HEK293 (cell line): ENCODE measurements around the gene FAM78B.

Experiments used
- CTCF ChIA-PET: fragments of 350-600 bp; formaldehyde crosslinking; extraction: SDS; loops from one replicate; lab custom pipeline; 2021; ENCODE audit warnings: antibody characterized with exemption; lab: Yijun Ruan, JAX
- POLR2A ChIA-PET: fragments of 300-600 bp; formaldehyde crosslinking; extraction: SDS; loops from one replicate; lab custom pipeline; 2020; ENCODE audit warnings: antibody characterized with exemption, inconsistent platforms; lab: Yijun Ruan, JAX
- H3K27ac ChIP-seq: fragments of 200-500 bp; sonication (Bioruptor generic); 2 replicates; pipeline ENCODE4 v1.5.1; 2014; ENCODE audit warnings: low read depth, low read length, control low read depth, inconsistent platforms; ENCODE audit errors: extremely low read depth
- H3K36me3 ChIP-seq, 2 experiments: fragments of 200-500 bp in 1 of 2; sonication (Bioruptor generic) in 1 of 2; 1 replicate in 1 of 2; 2 replicates in 1 of 2; pipeline ENCODE4 v1.5.1; 2014 to 2017; ENCODE audit warnings: inconsistent platforms in 2 of 2, low read length in 2 of 2; ENCODE audit not compliant: control insufficient read depth in 2 of 2, insufficient read depth in 1 of 2
- H3K4me1 ChIP-seq: fragments of 200-500 bp; sonication (Bioruptor generic); 2 replicates; pipeline ENCODE4 v1.5.1; 2014; ENCODE audit warnings: mild to moderate bottlenecking, low read length, inconsistent platforms; ENCODE audit not compliant: control insufficient read depth, insufficient read depth
- H3K4me3 ChIP-seq: 2 replicates; pipeline ENCODE4 v1.5.1; 2011; ENCODE audit warnings: low read depth, mild to moderate bottlenecking, control low read depth, low read length, moderate library complexity
- H3K9me3 ChIP-seq: fragments of 200-500 bp; sonication (Bioruptor generic); 2 replicates; pipeline ENCODE4 v1.5.1; 2014; ENCODE audit warnings: low read depth, low read length, inconsistent platforms; ENCODE audit not compliant: control insufficient read depth, insufficient read depth
- GLIS1 ChIP-seq: fragments of 450-650 bp; formaldehyde crosslinking; IDR thresholded peaks from 2 replicates; pipeline ENCODE4 v1.5.1; 2016; ENCODE audit warnings: missing biosample characterization, missing genetic modification characterization
- IKZF3 ChIP-seq: fragments of 450-650 bp; IDR thresholded peaks from 2 replicates; pipeline ENCODE4 v1.5.0; 2018; ENCODE audit warnings: missing biosample characterization, mild to moderate bottlenecking, missing genetic modification characterization, moderate library complexity
- KLF16 ChIP-seq: fragments of 450-650 bp; formaldehyde crosslinking; IDR thresholded peaks from 2 replicates; pipeline ENCODE4 v1.5.1; 2017; ENCODE audit warnings: missing biosample characterization, missing genetic modification characterization
- KLF8 ChIP-seq: fragments of 450-650 bp; formaldehyde crosslinking; IDR thresholded peaks from 2 replicates; pipeline ENCODE4 v1.5.1; 2016; ENCODE audit warnings: missing biosample characterization, missing genetic modification characterization
- OVOL3 ChIP-seq: fragments of 450-650 bp; formaldehyde crosslinking; IDR thresholded peaks from 2 replicates; pipeline ENCODE4 v1.5.1; 2016; ENCODE audit warnings: missing biosample characterization, missing genetic modification characterization
- SETDB1 ChIP-seq: IDR thresholded peaks from one replicate; pipeline ENCODE4 v1.6.1; 2017; ENCODE audit warnings: mild to moderate bottlenecking, low read length, moderate library complexity, mixed read lengths; ENCODE audit not compliant: insufficient read length
- SP2 ChIP-seq: fragments of 450-650 bp; formaldehyde crosslinking; IDR thresholded peaks from 2 replicates; pipeline ENCODE4 v1.5.1; 2016; ENCODE audit warnings: missing biosample characterization, missing genetic modification characterization
- SP3 ChIP-seq: fragments of 450-650 bp; formaldehyde crosslinking; IDR thresholded peaks from 2 replicates; pipeline ENCODE4 v1.5.1; 2016; ENCODE audit warnings: missing biosample characterization, missing genetic modification characterization
- WT1 ChIP-seq: fragments of 450-650 bp; formaldehyde crosslinking; IDR thresholded peaks from 2 replicates; pipeline ENCODE4 v1.5.1; 2016; ENCODE audit warnings: missing biosample characterization, missing genetic modification characterization
- YY1 ChIP-seq: fragments of 450-650 bp; formaldehyde crosslinking; IDR thresholded peaks from 2 replicates; pipeline ENCODE4 v1.5.1; 2018; ENCODE audit warnings: missing biosample characterization, missing genetic modification characterization
- ZEB2 ChIP-seq: fragments of 450-650 bp; formaldehyde crosslinking; IDR thresholded peaks from 2 replicates; pipeline ENCODE4 v1.5.1; 2016; ENCODE audit warnings: missing biosample characterization, missing genetic modification characterization
- ZNF155 ChIP-seq: fragments of 450-650 bp; formaldehyde crosslinking; IDR thresholded peaks from 2 replicates; pipeline ENCODE4 v1.5.1; 2016; ENCODE audit warnings: missing biosample characterization, missing genetic modification characterization
- ZNF223 ChIP-seq: fragments of 450-650 bp; formaldehyde crosslinking; IDR thresholded peaks from 2 replicates; pipeline ENCODE4 v1.5.1; 2016; ENCODE audit warnings: missing biosample characterization, missing genetic modification characterization
- ZNF23 ChIP-seq: fragments of 450-650 bp; formaldehyde crosslinking; IDR thresholded peaks from 2 replicates; pipeline ENCODE4 v1.5.1; 2016; ENCODE audit warnings: missing biosample characterization, missing genetic modification characterization, borderline replicate concordance
- ZNF239 ChIP-seq: fragments of 450-650 bp; formaldehyde crosslinking; IDR thresholded peaks from 2 replicates; pipeline ENCODE4 v1.5.1; 2016; ENCODE audit warnings: missing biosample characterization, missing genetic modification characterization
- ZNF324 ChIP-seq: fragments of 450-650 bp; formaldehyde crosslinking; IDR thresholded peaks from 2 replicates; pipeline ENCODE4 v1.5.1; 2016; ENCODE audit warnings: missing biosample characterization, missing genetic modification characterization
- ZNF341 ChIP-seq: fragments of 450-650 bp; formaldehyde crosslinking; IDR thresholded peaks from 2 replicates; pipeline ENCODE4; 2016; ENCODE audit warnings: low read depth, missing biosample characterization, missing genetic modification characterization
- ZNF350 ChIP-seq: fragments of 450-650 bp; formaldehyde crosslinking; IDR thresholded peaks from 2 replicates; pipeline ENCODE4 v1.5.0; 2017; ENCODE audit warnings: missing biosample characterization, mild to moderate bottlenecking, missing genetic modification characterization
- ZNF354C ChIP-seq: fragments of 450-650 bp; formaldehyde crosslinking; IDR thresholded peaks from 2 replicates; pipeline ENCODE4 v1.5.1; 2016; ENCODE audit warnings: missing biosample characterization, missing genetic modification characterization, low read depth, borderline replicate concordance
- ZNF391 ChIP-seq: fragments of 450-650 bp; formaldehyde crosslinking; IDR thresholded peaks from 2 replicates; pipeline ENCODE4 v1.5.1; 2016; ENCODE audit warnings: low read depth, missing biosample characterization, missing genetic modification characterization, borderline replicate concordance
- ZNF416 ChIP-seq: fragments of 450-650 bp; formaldehyde crosslinking; IDR thresholded peaks from 2 replicates; pipeline ENCODE4 v1.5.1; 2016; ENCODE audit warnings: missing biosample characterization, missing genetic modification characterization
- ZNF561 ChIP-seq: fragments of 450-650 bp; IDR thresholded peaks from 2 replicates; pipeline ENCODE4 v1.5.1; 2018; ENCODE audit warnings: missing biosample characterization, missing genetic modification characterization, borderline replicate concordance
- ZNF629 ChIP-seq: fragments of 450-650 bp; formaldehyde crosslinking; IDR thresholded peaks from 2 replicates; pipeline ENCODE4 v1.5.1; 2017; ENCODE audit warnings: missing biosample characterization, missing genetic modification characterization
- ZNF785 ChIP-seq: fragments of 450-650 bp; formaldehyde crosslinking; IDR thresholded peaks from 2 replicates; pipeline ENCODE4 v1.5.1; 2016; ENCODE audit warnings: missing biosample characterization, missing genetic modification characterization
- ZNF791 ChIP-seq: fragments of 450-650 bp; formaldehyde crosslinking; IDR thresholded peaks from 2 replicates; pipeline ENCODE4 v1.5.1; 2016; ENCODE audit warnings: missing biosample characterization, missing genetic modification characterization
- ZNF843 ChIP-seq: fragments of 450-650 bp; formaldehyde crosslinking; IDR thresholded peaks from 2 replicates; pipeline ENCODE4 v1.5.1; 2016; ENCODE audit warnings: missing biosample characterization, missing genetic modification characterization
- TF ChIP-seq, protein P1 (sequence below): fragments of 450-650 bp; formaldehyde crosslinking; IDR thresholded peaks from 2 replicates; pipeline ENCODE4 v1.5.1; 2016; ENCODE audit warnings: missing biosample characterization, missing genetic modification characterization
- TF ChIP-seq, protein P2 (sequence below): fragments of 450-650 bp; formaldehyde crosslinking; conservative IDR thresholded peaks from 2 replicates; pipeline ENCODE4 v1.5.1; 2016; ENCODE audit warnings: low read depth, missing biosample characterization, missing genetic modification characterization

The FAM78B gene

DNA sequence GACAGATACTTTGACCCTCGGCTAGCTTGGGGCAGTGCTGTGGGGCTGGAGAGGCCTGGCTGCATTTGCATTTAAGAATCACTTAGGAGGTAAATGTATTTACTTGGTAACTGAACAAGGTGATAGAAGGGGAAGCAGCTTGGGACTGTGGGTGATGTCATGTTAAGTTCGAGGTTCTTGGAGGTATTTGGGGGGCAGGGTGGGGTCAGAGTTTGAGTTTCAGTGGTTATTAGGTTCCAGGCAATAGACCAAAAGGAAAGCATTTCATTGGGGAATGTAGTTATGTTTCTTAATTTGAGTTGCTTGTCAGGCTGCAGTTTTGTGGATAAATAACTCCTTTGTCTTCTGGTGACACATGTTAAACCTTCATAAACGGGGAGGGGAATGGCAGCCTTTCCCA lies 2.4 kb upstream of the FAM78B start:
- TF ChIP-seq YY1 (tag by site-specific recombination) (no peak), ZNF561 (no peak), ZNF391 (tag by site-specific recombination) (no peak), IKZF3 (tag by site-specific recombination) (no peak), ZNF350 (tag by site-specific recombination) (no peak), SETDB1 (no peak), ZNF791 (no peak), WT1 (tag by site-specific recombination) (no peak), ZNF785 (no peak), ZNF324 (tag by site-specific recombination) (no peak), GLIS1 (tag by site-specific recombination) (no peak), ZNF155 (no peak), ZNF341 (no peak)
- TF ChIP-seq, protein P1, sequence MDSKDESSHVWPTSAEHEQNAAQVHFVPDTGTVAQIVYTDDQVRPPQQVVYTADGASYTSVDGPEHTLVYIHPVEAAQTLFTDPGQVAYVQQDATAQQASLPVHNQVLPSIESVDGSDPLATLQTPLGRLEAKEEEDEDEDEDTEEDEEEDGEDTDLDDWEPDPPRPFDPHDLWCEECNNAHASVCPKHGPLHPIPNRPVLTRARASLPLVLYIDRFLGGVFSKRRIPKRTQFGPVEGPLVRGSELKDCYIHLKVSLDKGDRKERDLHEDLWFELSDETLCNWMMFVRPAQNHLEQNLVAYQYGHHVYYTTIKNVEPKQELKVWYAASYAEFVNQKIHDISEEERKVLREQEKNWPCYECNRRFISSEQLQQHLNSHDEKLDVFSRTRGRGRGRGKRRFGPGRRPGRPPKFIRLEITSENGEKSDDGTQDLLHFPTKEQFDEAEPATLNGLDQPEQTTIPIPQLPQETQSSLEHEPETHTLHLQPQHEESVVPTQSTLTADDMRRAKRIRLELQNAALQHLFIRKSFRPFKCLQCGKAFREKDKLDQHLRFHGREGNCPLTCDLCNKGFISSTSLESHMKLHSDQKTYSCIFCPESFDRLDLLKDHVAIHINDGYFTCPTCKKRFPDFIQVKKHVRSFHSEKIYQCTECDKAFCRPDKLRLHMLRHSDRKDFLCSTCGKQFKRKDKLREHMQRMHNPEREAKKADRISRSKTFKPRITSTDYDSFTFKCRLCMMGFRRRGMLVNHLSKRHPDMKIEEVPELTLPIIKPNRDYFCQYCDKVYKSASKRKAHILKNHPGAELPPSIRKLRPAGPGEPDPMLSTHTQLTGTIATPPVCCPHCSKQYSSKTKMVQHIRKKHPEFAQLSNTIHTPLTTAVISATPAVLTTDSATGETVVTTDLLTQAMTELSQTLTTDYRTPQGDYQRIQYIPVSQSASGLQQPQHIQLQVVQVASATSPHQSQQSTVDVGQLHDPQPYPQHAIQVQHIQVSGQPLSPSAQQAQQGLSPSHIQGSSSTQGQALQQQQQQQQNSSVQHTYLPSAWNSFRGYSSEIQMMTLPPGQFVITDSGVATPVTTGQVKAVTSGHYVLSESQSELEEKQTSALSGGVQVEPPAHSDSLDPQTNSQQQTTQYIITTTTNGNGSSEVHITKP (tag by site-specific recombination): no peak
- TF ChIP-seq, protein P2, sequence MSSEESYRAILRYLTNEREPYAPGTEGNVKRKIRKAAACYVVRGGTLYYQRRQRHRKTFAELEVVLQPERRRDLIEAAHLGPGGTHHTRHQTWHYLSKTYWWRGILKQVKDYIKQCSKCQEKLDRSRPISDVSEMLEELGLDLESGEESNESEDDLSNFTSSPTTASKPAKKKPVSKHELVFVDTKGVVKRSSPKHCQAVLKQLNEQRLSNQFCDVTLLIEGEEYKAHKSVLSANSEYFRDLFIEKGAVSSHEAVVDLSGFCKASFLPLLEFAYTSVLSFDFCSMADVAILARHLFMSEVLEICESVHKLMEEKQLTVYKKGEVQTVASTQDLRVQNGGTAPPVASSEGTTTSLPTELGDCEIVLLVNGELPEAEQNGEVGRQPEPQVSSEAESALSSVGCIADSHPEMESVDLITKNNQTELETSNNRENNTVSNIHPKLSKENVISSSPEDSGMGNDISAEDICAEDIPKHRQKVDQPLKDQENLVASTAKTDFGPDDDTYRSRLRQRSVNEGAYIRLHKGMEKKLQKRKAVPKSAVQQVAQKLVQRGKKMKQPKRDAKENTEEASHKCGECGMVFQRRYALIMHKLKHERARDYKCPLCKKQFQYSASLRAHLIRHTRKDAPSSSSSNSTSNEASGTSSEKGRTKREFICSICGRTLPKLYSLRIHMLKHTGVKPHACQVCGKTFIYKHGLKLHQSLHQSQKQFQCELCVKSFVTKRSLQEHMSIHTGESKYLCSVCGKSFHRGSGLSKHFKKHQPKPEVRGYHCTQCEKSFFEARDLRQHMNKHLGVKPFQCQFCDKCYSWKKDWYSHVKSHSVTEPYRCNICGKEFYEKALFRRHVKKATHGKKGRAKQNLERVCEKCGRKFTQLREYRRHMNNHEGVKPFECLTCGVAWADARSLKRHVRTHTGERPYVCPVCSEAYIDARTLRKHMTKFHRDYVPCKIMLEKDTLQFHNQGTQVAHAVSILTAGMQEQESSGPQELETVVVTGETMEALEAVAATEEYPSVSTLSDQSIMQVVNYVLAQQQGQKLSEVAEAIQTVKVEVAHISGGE (tag by site-specific recombination): no peak
- CTCF ChIA-PET: no interaction called here
- POLR2A ChIA-PET: no interaction called here

DNA sequence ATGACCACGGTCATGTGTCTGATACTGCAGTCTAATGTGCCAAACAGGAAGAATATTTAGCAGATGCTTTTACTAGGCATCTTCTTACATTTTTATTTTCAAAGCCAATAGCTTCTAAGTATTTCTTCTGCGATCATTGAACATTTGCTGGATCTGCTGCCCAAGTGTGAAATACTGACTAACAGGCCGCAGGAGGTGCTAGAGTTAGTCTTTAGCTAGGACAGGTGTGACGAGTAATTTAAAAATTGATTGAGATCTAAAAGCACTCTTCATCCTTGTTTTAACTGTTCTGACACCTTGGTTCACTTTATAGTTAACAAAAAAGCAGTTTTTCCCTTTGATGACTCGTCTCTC lies 748 bp upstream of the FAM78B start:
- TF ChIP-seq ZNF843 (tag by site-specific recombination) (no peak), ZNF223 (tag by site-specific recombination) (no peak), ZEB2 (tag by site-specific recombination) (no peak), KLF16 (no peak), ZNF239 (tag by site-specific recombination) (no peak), SP3 (tag by site-specific recombination) (no peak), ZNF23 (tag by site-specific recombination) (no peak), SP2 (tag by site-specific recombination) (no peak), ZNF354C (no peak), KLF8 (tag by site-specific recombination) (no peak), ZNF416 (tag by site-specific recombination) (no peak), OVOL3 (tag by site-specific recombination) (no peak), ZNF629 (tag by site-specific recombination) (no peak)
- Histone ChIP-seq H3K9me3 (no peaks in the 10 kb centered on the region), H3K4me3 (no peak overlapping the region; the same call in 1 of the 2 replicates), H3K27ac (no peak overlapping the region), H3K36me3 (no peaks in the 10 kb centered on the region), H3K4me1 (no peaks in the 10 kb centered on the region; the same call in 1 of the 2 replicates)
- POLR2A ChIA-PET: no interaction called here
- CTCF ChIA-PET: interaction anchor here (0.8 kb wide), 2 partner anchors 12 to 35 kb away, joined by 3 read pairs; no protein-coding TSS in a partner anchor

More for the DNA sequence above, 2.4 kb upstream of the FAM78B start:
- H3K4me1 ChIP-seq: no peaks in the 10 kb centered on the region; the same call in 1 of the 2 replicates
- H3K36me3 ChIP-seq: no peaks in the 10 kb centered on the region
- H3K4me3 ChIP-seq: no peak overlapping the region
- H3K27ac ChIP-seq: no peak overlapping the region
- H3K9me3 ChIP-seq: no peaks in the 10 kb centered on the region
